HK-2 (cell line): ENCODE measurements around the gene EDEM2.
"Not testable (repeated sequence)": the region's sequence is repeated elsewhere in the genome, so short reads cannot be mapped to it uniquely, and the experiment has no call there.

Source experiments
- DNase-seq: peaks from one replicate; pipeline ENCODE4 v3.0.0-alpha.2; 2018; ENCODE audit not compliant: unreplicated experiment

The EDEM2 gene

DNA sequence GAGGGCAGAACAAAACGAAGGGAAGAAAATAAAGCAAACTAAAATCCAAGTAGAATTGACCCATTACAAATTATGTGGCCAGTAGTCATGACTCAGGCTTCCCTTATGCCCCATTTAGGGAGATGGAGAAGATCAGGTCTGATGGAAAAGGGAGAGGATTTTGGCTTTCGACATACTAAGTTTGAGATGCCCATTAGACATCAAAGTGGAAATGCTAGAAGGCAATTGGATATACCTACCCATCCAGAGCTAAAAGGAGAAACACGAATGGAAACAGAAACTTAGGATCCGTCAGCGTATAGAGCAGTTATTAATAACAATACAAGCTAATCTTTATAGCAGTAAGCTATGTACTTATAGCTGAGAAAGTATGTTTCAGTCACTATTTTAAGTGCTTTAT, 59.3 kb downstream of the EDEM2 start:
- no peak for DNase-seq

DNA sequence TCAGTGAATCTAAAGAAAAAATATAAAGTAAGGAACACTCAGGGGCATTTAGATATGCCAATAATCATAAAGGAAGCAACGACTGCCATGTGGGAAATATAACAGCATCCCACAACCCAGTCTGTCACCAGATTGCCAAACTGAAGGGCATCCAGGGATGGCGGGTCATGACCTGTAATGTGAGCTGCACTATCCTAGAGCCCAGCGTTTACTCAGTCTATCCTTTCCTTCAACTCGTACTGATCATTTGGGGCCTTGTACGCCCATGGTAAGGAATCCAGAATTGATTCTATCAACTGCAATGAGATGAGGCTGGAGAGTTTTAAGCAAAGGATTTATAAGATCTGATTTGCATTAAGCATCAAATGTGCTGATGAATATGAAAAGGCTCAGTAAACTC, 59.8 kb downstream of the EDEM2 start:
- DNase-seq = no peak

GRCh38 chr20:35085477-35086225, 61.5 kb downstream of the EDEM2 start:
- no peak for DNase-seq

DNA sequence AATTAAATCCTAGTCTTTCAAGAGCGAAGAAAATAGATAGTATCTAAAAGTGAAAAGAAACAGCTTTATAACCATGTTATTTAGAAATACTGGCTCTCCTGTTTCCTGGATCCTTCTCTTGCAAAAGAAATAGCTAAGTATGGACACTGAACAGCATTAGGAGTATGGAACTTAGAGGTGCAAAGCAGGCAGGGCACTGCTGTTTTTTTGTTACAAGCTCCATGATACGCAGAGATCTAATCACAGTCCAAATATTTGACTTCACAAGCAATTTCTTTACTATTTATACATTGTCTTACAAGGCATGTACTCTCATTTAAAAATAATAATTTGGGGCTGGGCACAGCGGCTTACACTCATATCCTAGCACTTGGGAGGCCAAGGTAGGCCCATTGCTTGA, 62.1 kb downstream of the EDEM2 start:
- no peak for DNase-seq

GRCh38 chr20:35080348-35080642, 66.8 kb downstream of the EDEM2 start:
- DNase-seq = not testable (repeated sequence)

GRCh38 chr20:35079472-35080347, 67.4 kb downstream of the EDEM2 start:
- no peak for DNase-seq

DNA sequence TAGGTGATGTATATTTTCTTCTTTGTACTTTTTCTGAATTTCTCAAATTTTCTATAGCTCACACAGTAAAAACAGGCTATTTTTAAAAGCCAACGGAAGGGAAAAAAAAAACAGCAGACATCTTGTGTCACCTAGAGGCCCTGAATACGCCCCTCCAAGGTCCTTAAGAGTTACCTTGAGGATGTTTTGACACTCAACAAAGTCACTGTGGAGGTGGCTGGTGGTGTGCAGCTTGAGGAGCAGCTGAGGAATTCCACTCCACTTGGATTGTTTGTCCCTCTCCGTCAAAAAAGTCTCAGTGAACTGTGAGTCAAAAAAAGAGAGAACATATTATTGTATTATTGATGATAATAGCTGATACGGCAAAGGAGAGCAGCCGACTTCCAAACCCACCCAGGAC, 69.3 kb downstream of the EDEM2 start:
- no peak for DNase-seq

- no peak for DNase-seq
Measured at GRCh38 chr20:35077341-35077740, 69.8 kb downstream of the EDEM2 start.

GRCh38 chr20:35071436-35072153, 75.5 kb downstream of the EDEM2 start:
- DNase-seq = not testable (repeated sequence)

DNA sequence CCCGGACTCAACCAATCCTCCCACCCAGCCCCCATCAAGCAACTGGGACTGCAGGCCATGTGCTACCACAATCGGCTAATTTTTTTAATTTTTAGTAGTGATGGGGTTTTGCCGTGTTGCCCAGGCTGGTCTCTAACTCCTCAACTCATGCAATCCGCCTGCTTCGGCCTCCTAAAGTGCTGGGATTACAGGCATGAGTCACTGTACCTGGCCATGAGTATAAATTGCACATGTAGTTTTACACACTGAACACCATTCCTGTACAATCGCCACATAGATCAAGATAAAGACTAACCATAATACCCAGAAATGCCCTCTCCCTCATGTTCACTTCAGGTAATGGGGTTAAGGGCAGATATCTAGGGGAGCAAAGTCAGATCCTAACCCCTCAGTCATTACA, 80.9 kb downstream of the EDEM2 start:
- no peak for DNase-seq
